Loucy (cell line): ENCODE data around the gene ANAPC16.

Experiments
- CTCF ChIP-seq: fragments of 200-600 bp; sonication (generic); conservative IDR thresholded peaks from 2 replicates; pipeline ENCODE4 v1.5.1; 2014; ENCODE audit warnings: mild to moderate bottlenecking, antibody characterized with exemption, low read length
- EZH2phosphoT487 ChIP-seq: fragments of 200-600 bp; IDR thresholded peaks from 2 replicates; pipeline ENCODE4 v1.6.1; 2018; ENCODE audit warnings: antibody characterized with exemption, mild to moderate bottlenecking, moderate library complexity, borderline replicate concordance

- TF ChIP-seq CTCF: no peak
- no peak for TF ChIP-seq EZH2phosphoT487
Observed at GRCh38 chr10:72270607-72271281, 54.9 kb downstream of the ANAPC16 start.
